Activated B cell treated with CpG ODN at 0.5 μM for 24 hours (primary cell): ENCODE measurements around the gene ATP8B1. TPM values are rescaled to one million over a fixed set of nuclear protein-coding genes. Genes with fewer than 3 reads are reported as not detected.
"Not testable (repeated sequence)": the region's sequence is repeated elsewhere in the genome, so short reads cannot be mapped to it uniquely, and the experiment has no call there.

Experiments used
- ATAC-seq: fragments of 200-7000 bp; cut with Tn5 transposase; one replicate; pipeline ENCODE4 v1.10.0; 2021; ENCODE audit warnings: low read depth, mild to moderate bottlenecking, moderate library complexity
- CTCF ChIA-PET: fragments of 350-600 bp; sonication (Branson Sonifier 250); formaldehyde crosslinking; loops from one replicate; lab custom pipeline; 2021; ENCODE audit warnings: antibody characterized with exemption; lab: Charles Lee
- POLR2A ChIA-PET: fragments of 350-600 bp; sonication (Branson Sonifier 250); formaldehyde crosslinking; loops from one replicate; lab custom pipeline; 2021; ENCODE audit warnings: antibody characterized with exemption; lab: Charles Lee
- DNase-seq: peaks from one replicate; pipeline ENCODE4 v3.0.0; 2022
- H3K27ac Mint-ChIP-seq: one replicate; pipeline ENCODE4 v1.8.0; 2020; ENCODE audit warnings: mixed read lengths
- H3K27me3 Mint-ChIP-seq: one replicate; pipeline ENCODE4 v1.8.0; 2021; ENCODE audit warnings: mixed read lengths
- H3K36me3 Mint-ChIP-seq: one replicate; pipeline ENCODE4 v1.8.0; 2021; ENCODE audit warnings: low read depth, mixed read lengths
- H3K4me1 Mint-ChIP-seq: one replicate; pipeline ENCODE4 v1.8.0; 2021; ENCODE audit warnings: mixed read lengths
- H3K4me3 Mint-ChIP-seq: one replicate; pipeline ENCODE4 v1.8.0; 2020; ENCODE audit warnings: mild to moderate bottlenecking, mixed read lengths
- H3K9me3 Mint-ChIP-seq: one replicate; pipeline ENCODE4 v1.8.0; 2020; ENCODE audit warnings: mixed read lengths
- CTCF ChIP-seq: fragments of 200-600 bp; IDR thresholded peaks from one replicate; pipeline ENCODE4 v1.8.0; 2022; ENCODE audit warnings: antibody characterized with exemption, mild to moderate bottlenecking
- intact Hi-C: fragments of 100-400 bp; cut with micrococcal nuclease; formaldehyde crosslinking; loops from one replicate; pipeline ENCODE4 v1.15.1; 2024
- total RNA-seq: library from RNA; stranded (reverse); gene quantifications from 2 replicates; pipeline ENCODE4 v1.2.3, GENCODE V29; 2022

The ATP8B1 gene
- total RNA-seq, 1 donor from 2014 or later: 0.69 TPM

GRCh38 chr18:57741273-57741672 lies 61.8 kb downstream of the ATP8B1 start:
- ATAC-seq (no peak), DNase-seq (no peak)
- TF ChIP-seq CTCF: no peak
- Mint-ChIP-seq H3K4me3 (no peak overlapping the region), H3K4me1 (peaks cover 7% of the 10 kb centered on the region), H3K9me3 (peaks cover 5% of the 10 kb centered on the region), H3K27me3 (no peaks in the 10 kb centered on the region), H3K36me3 (peaks cover 17% of the 10 kb centered on the region), H3K27ac (no peak overlapping the region)
- intact Hi-C loops: no loop called here
- CTCF ChIA-PET: no interaction called here
- POLR2A ChIA-PET: interaction anchor here (0.6 kb wide), 1 partner anchor 119 kb away, joined by 6 read pairs; the partner anchor contains the start of gene NARS1

GRCh38 chr18:57738078-57738477 lies 65.0 kb downstream of the ATP8B1 start:
- CTCF ChIA-PET: no interaction called here
- Mint-ChIP-seq H3K27me3 (no peaks in the 10 kb centered on the region), H3K9me3 (peaks cover 9% of the 10 kb centered on the region), H3K4me1 (peaks cover 5% of the 10 kb centered on the region), H3K4me3 (no peak overlapping the region), H3K27ac (no peak overlapping the region), H3K36me3 (peaks cover 30% of the 10 kb centered on the region)
- TF ChIP-seq CTCF: no peak
- intact Hi-C loops: no loop called here
- POLR2A ChIA-PET: no interaction called here
- DNase-seq (no peak), ATAC-seq (no peak)

GRCh38 chr18:57737400-57738060 lies 65.6 kb downstream of the ATP8B1 start:
- ATAC-seq: no peak
- peaks cover 5% of the 10 kb centered on the region for H3K4me1 Mint-ChIP-seq
- no peaks in the 10 kb centered on the region for H3K27me3 Mint-ChIP-seq
- ChIA-PET POLR2A (no interaction called here), CTCF (no interaction called here)
- no peak for DNase-seq
- H3K4me3 Mint-ChIP-seq: no peak overlapping the region
- TF ChIP-seq CTCF: no peak
- intact Hi-C loops: no loop called here
- no peak overlapping the region for H3K27ac Mint-ChIP-seq
- H3K9me3 Mint-ChIP-seq: peaks cover 9% of the 10 kb centered on the region
- H3K36me3 Mint-ChIP-seq: peaks cover 34% of the 10 kb centered on the region

- H3K9me3 Mint-ChIP-seq, intact Hi-C loops: not testable (repeated sequence)
- peaks cover 36% of the 10 kb centered on the region for H3K36me3 Mint-ChIP-seq
These were observed 68.1 kb downstream of the ATP8B1 start for GRCh38 chr18:57735042-57735441.

GRCh38 chr18:57733861-57734260 lies 69.3 kb downstream of the ATP8B1 start:
- H3K9me3 Mint-ChIP-seq: peaks cover 4% of the 10 kb centered on the region
- ChIA-PET POLR2A (interaction anchor here (0.6 kb wide), 1 partner anchor 16 kb away, joined by 7 read pairs; no protein-coding TSS in a partner anchor), CTCF (no interaction called here)
- peaks cover 27% of the 10 kb centered on the region for H3K4me1 Mint-ChIP-seq
- DNase-seq: no peak
- H3K27me3 Mint-ChIP-seq: no peaks in the 10 kb centered on the region
- TF ChIP-seq CTCF: no peak
- H3K4me3 Mint-ChIP-seq: no peak overlapping the region
- peaks cover 33% of the 10 kb centered on the region for H3K36me3 Mint-ChIP-seq
- intact Hi-C loops: no loop called here
- no peak overlapping the region for H3K27ac Mint-ChIP-seq
- ATAC-seq: no peak

More at GRCh38 chr18:57735042-57735441, 68.1 kb downstream of the ATP8B1 start:
- peaks cover 20% of the 10 kb centered on the region for H3K4me1 Mint-ChIP-seq
- POLR2A ChIA-PET, ATAC-seq, CTCF ChIA-PET, H3K27me3 Mint-ChIP-seq, DNase-seq, H3K27ac Mint-ChIP-seq, H3K4me3 Mint-ChIP-seq: not testable (repeated sequence)
